ENCODE results near the gene ZFPL1. TPM values are rescaled to one million over a fixed set of nuclear protein-coding genes. Genes with fewer than 3 reads are reported as not detected.
A peak's percentile ranks its signal among the peaks of the same experiment; 100 is the strongest.
"Not testable (repeated sequence)": the region's sequence is repeated elsewhere in the genome, so short reads cannot be mapped to it uniquely, and the experiment has no call there.

The ZFPL1 gene
- total RNA-seq, 2 experiments from 2014 or later = 27.2 to 29.8 TPM

DNA sequence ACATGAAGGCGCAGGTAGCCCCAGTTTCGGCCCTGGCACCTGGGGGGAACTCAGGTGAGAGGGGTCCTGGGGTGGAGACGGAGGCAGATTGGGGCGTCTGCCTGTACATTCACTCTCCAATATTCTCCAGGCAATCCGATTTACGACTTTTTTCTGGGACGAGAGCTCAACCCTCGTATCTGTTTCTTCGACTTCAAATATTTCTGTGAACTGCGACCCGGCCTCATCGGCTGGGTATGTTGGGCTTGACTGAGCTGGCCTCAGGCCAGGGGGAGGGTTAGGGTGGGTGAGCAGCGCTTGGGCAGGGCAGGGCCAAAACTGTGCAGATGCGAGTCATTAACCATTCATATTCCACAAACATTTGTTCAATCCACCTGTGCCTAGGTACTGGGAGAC lies 29.3 kb downstream of the ZFPL1 start:
- H3K9me3 Mint-ChIP-seq = no peaks in the 10 kb centered on the region
- H3K27me3 Mint-ChIP-seq = no peaks in the 10 kb centered on the region
- peaks cover 56% of the 10 kb centered on the region for H3K4me1 Mint-ChIP-seq
- H3K4me3 Mint-ChIP-seq = peak overlapping the region; percentile 86
- H3K27ac Mint-ChIP-seq = peak overlapping the region; percentile 88
- no peak for DNase-seq
- CTCF ChIA-PET = interaction anchor here (0.6 to 7.1 kb wide), 12 partner anchors 9 to 301 kb away, joined by 3 to 85 read pairs (median 4); partner anchors contain the start of genes ARL2, CDC42BPG, CDCA5 and FAU
- POLR2A ChIA-PET = no interaction called here
- peaks cover 8% of the 10 kb centered on the region for H3K36me3 Mint-ChIP-seq (ENCODE audit: low read depth)

GRCh38 chr11:65113839-65114238 lies 29.8 kb downstream of the ZFPL1 start:
- no peak for DNase-seq
- peak overlapping the region; percentile 86 for H3K4me3 Mint-ChIP-seq
- no peaks in the 10 kb centered on the region for H3K9me3 Mint-ChIP-seq
- peaks cover 12% of the 10 kb centered on the region for H3K36me3 Mint-ChIP-seq (ENCODE audit: low read depth)
- H3K4me1 Mint-ChIP-seq = peaks cover 60% of the 10 kb centered on the region
- H3K27me3 Mint-ChIP-seq = no peaks in the 10 kb centered on the region
- peak overlapping the region; percentile 88 for H3K27ac Mint-ChIP-seq
- ChIA-PET CTCF (interaction anchor here (0.5 to 7.1 kb wide), 7 partner anchors 8 to 269 kb away, joined by 3 to 85 read pairs (median 3); partner anchors contain the start of genes CDC42BPG, FAU, MRPL49 and VPS51), POLR2A (no interaction called here)

DNA sequence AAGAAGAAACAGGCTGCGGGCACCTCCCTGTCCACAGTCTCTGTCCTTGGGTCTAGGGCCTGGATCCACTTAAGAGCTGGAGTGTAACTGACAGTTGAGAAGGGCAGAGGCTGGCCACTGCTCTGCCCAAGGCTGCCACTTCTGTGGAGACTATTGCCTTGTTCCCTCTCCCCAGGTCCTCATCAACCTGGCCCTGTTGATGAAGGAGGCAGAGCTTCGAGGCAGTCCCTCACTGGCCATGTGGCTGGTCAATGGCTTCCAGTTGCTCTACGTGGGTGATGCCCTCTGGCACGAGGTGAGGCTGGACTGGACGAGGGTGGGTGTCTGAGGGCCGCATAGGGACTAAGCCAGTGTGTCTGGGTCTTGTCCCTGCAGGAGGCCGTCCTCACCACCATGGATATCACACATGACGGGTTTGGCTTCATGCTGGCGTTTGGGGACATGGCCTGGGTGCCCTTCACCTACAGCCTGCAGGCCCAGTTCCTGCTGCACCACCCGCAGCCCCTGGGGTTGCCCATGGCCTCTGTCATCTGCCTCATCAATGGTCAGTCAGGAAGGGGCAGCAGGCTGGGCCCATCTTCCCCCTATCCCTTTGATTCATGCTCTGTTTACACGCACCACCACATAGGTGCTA lies 30.6 kb downstream of the ZFPL1 start:
- ChIA-PET CTCF (interaction anchor here (0.5 to 7.1 kb wide), 3 partner anchors 18 to 100 kb away, joined by 3 to 85 read pairs (median 3); partner anchors contain the start of gene VPS51), POLR2A (no interaction called here)
- no peak for DNase-seq
- no peaks in the 10 kb centered on the region for H3K27me3 Mint-ChIP-seq
- H3K4me3 Mint-ChIP-seq = no peak overlapping the region
- H3K27ac Mint-ChIP-seq = no peak overlapping the region
- no peaks in the 10 kb centered on the region for H3K9me3 Mint-ChIP-seq
- peaks cover 15% of the 10 kb centered on the region for H3K36me3 Mint-ChIP-seq (ENCODE audit: low read depth)
- peaks cover 63% of the 10 kb centered on the region for H3K4me1 Mint-ChIP-seq

- Mint-ChIP-seq H3K36me3 (ENCODE audit: low read depth) (peaks cover 23% of the 10 kb centered on the region), H3K27me3 (no peaks in the 10 kb centered on the region), H3K4me1 (peaks cover 66% of the 10 kb centered on the region), H3K9me3 (no peaks in the 10 kb centered on the region), H3K4me3 (peak overlapping the region; percentile 87), H3K27ac (peak overlapping the region; percentile 96)
- no peak for DNase-seq
- ChIA-PET POLR2A (no interaction called here), CTCF (interaction anchor here (0.5 to 0.9 kb wide), 4 partner anchors 24 to 269 kb away, joined by 3 to 6 read pairs (median 4); partner anchors contain the start of gene ARL2)
Observed at GRCh38 chr11:65115361-65116082, 31.5 kb downstream of the ZFPL1 start.

DNA sequence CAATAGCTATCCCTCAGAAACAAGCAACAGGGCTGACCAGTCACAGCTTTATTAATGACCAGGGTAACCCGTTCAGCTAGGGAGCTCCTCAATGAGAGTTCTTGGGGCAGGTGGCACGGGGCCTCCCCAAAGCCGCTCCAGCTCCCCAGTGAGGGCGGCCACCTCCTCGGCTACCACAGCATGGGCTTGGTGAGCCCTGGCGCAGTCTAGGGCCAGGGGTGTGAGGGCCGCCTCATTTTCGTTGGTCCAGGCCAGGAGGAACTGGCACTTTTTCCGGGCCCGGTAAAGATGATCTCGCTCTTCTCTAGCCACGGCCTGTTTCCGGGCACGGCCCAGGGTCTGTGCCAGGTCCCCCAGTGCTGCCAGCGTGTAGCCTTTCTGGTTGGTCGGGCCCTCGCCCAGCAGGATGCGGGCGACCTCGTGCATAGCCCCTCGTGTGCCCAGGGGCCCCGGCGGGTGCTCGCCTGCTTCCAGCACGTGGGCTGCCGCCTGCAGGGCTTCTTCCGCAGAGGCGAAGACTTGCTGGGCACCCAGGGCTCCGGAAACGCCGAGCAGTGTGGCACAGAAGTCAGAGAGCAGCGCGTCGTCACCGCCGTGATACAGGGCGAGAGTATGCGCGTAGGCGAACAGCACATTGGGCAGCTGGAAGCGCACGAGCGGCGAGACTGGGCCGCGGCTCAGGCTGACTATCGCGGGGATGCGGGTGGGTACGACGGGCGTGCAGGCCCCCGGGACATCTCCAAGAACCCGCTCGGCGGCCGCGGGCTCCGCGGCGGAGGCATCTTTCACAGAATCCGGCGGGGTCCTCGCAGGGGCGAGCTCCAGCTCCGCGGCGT lies 32.6 kb downstream of the ZFPL1 start:
- peak overlapping the region; percentile 87 for H3K4me3 Mint-ChIP-seq
- H3K27me3 Mint-ChIP-seq = no peaks in the 10 kb centered on the region
- peak; percentile 71 for DNase-seq
- no peaks in the 10 kb centered on the region for H3K9me3 Mint-ChIP-seq
- ChIA-PET POLR2A (interaction anchor here (1.1 kb wide), 1 partner anchor 145 kb away, joined by 3 read pairs; the partner anchor contains the start of gene POLA2), CTCF (interaction anchor here (0.5 to 2.5 kb wide), 23 partner anchors 8 to 428 kb away, joined by 3 to 12 read pairs (median 4); partner anchors contain the start of genes ARL2, CAPN1, DPF2 and VPS51)
- H3K36me3 Mint-ChIP-seq (ENCODE audit: low read depth) = peaks cover 32% of the 10 kb centered on the region
- peak overlapping the region; percentile 96 for H3K27ac Mint-ChIP-seq
- H3K4me1 Mint-ChIP-seq = peaks cover 65% of the 10 kb centered on the region

DNA sequence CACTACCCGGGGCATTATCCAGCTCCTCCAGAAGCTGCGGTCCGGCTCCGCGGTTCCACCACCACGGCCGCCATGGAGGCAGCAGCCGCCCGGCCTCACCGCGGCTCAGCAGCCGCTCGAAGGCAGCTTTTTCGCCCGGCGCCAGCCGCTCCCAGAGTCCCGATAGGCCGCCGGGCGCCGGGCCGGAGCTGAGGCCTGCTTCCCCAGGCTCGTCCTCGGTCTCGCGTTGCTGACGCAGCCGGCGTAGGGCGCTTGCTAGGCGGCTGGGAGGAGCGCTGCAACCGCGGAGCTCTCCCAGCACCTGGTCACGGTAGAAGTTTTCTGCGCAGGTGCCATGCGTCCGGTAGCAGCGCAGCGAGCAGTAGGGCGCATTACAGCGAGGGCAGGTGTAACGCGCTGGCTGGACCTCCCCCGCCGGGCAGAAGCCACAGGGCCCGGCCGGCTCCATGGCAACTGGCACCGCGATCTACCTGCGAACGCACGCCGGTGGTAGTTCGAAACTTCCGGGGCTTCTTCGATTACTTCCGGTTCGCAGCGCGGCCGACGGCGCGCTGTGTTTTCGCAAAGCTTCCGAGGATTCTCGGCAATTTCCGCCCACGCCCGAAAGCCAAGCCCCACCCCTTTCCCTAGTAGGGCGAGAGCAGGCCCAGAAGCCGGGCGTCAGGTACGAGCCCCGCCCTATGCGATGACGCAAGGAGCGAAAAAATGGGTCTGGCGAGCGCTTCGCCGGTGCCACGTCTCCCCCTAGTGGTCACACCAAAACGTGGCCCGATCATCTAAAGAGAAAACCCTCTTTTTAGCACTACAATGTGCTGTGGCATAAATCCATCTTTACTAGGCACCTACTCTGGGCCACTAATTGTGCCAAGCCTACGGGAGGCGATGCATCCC lies 33.4 kb downstream of the ZFPL1 start, which contains the start of gene ZNHIT2:
ZNHIT2 (minus strand) TSS at position 496 of the 891 bp plus-strand sequence; CDS start at position 448, 48 bp downstream.
- Mint-ChIP-seq H3K4me1 (peaks cover 64% of the 10 kb centered on the region), H3K4me3 (peak within 1 kb of the TSS; percentile 87), H3K36me3 (ENCODE audit: low read depth) (peaks cover 40% of the 10 kb centered on the region), H3K9me3 (no peaks in the 10 kb centered on the region), H3K27me3 (no peaks in the 10 kb centered on the region), H3K27ac (peak within 1 kb of the TSS; percentile 96)
- DNase-seq = peak; percentile 100
- POLR2A ChIA-PET = interaction anchor here (0.6 to 1.1 kb wide), 2 partner anchors 145 to 532 kb away, joined by 3 read pairs; partner anchors contain the start of gene POLA2
- CTCF ChIA-PET = interaction anchor here (0.6 to 2.5 kb wide), 29 partner anchors 9 to 484 kb away, joined by 3 to 12 read pairs (median 4); partner anchors contain the start of genes ARL2, CAPN1, CDCA5 and DPF2

DNA sequence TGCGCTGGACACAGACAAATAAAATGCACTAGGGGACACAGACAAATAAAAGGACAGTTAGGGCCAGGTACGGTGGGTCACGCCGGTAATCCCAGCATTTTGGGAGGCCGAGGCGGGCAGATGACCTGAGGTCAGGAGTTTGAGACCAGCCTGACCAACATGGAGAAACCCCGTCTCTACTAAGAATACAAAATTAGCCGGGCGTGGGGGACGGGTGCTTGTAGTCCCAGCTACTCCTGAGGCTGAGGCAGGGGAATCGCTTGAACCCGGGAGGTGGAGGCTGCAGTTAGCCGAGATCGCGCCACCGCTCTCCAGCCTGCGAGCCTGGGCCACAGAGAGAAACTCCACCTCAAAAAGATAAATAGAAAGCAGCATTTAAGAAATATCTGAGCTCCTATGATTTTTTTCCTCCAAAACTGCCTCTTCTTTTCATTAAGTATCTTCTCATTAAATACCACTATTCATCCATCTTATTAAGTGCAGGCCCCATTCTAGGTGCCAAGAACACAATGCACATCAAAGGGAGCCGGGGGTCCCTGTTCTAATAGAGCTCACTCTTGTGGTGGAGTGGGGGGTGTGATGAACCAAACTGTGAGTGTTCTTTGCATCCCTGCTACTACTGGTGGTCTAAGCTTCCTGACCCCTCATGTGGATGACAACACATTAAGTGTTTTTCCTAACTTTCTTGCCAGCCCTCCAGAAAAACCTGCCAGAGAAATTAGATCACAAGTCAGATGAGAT lies 34.2 kb downstream of the ZFPL1 start:
- no peaks in the 10 kb centered on the region for H3K9me3 Mint-ChIP-seq
- peak overlapping the region; percentile 87 for H3K4me3 Mint-ChIP-seq
- no peaks in the 10 kb centered on the region for H3K27me3 Mint-ChIP-seq
- H3K4me1 Mint-ChIP-seq = peaks cover 65% of the 10 kb centered on the region
- DNase-seq = no peak
- H3K36me3 Mint-ChIP-seq (ENCODE audit: low read depth) = peaks cover 40% of the 10 kb centered on the region
- H3K27ac Mint-ChIP-seq = peak overlapping the region; percentile 96
- POLR2A ChIA-PET = interaction anchor here (0.6 to 1.1 kb wide), 2 partner anchors 144 to 531 kb away, joined by 3 read pairs; partner anchors contain the start of gene POLA2
- CTCF ChIA-PET = interaction anchor here (0.6 to 2.5 kb wide), 18 partner anchors 9 to 484 kb away, joined by 3 to 12 read pairs (median 4); partner anchors contain the start of genes ARL2, CAPN1, CDCA5 and MAJIN

- peaks cover 42% of the 10 kb centered on the region for H3K36me3 Mint-ChIP-seq (ENCODE audit: low read depth)
- peaks cover 59% of the 10 kb centered on the region for H3K4me1 Mint-ChIP-seq
- CTCF ChIA-PET = interaction anchor here (0.6 to 2.5 kb wide), 7 partner anchors 10 to 110 kb away, joined by 3 to 8 read pairs (median 4); partner anchors contain the start of genes CAPN1, SAC3D1 and SNX15
- H3K9me3 Mint-ChIP-seq, H3K4me3 Mint-ChIP-seq, H3K27me3 Mint-ChIP-seq, DNase-seq, POLR2A ChIA-PET: not testable (repeated sequence)
- peak overlapping the region; percentile 99 for H3K27ac Mint-ChIP-seq
Observed at GRCh38 chr11:65118891-65119669, 35.1 kb downstream of the ZFPL1 start.

- H3K27ac Mint-ChIP-seq = peak overlapping the region; percentile 99
- peaks cover 46% of the 10 kb centered on the region for H3K36me3 Mint-ChIP-seq (ENCODE audit: low read depth)
- H3K4me1 Mint-ChIP-seq = peaks cover 60% of the 10 kb centered on the region
- no peak overlapping the region for H3K4me3 Mint-ChIP-seq
- no peaks in the 10 kb centered on the region for H3K27me3 Mint-ChIP-seq
- DNase-seq = no peak
- CTCF ChIA-PET = interaction anchor here (1.4 kb wide), 1 partner anchor 9 kb away, joined by 4 read pairs; no protein-coding TSS in a partner anchor
- no peaks in the 10 kb centered on the region for H3K9me3 Mint-ChIP-seq
- POLR2A ChIA-PET = no interaction called here
Observed at GRCh38 chr11:65119670-65119995, 35.6 kb downstream of the ZFPL1 start.

- Mint-ChIP-seq H3K27ac (peak overlapping the region; percentile 99), H3K27me3 (no peaks in the 10 kb centered on the region), H3K9me3 (no peaks in the 10 kb centered on the region), H3K4me3 (peak overlapping the region; percentile 98), H3K36me3 (ENCODE audit: low read depth) (peaks cover 49% of the 10 kb centered on the region), H3K4me1 (peaks cover 54% of the 10 kb centered on the region)
- ChIA-PET CTCF (interaction anchor here (0.8 to 2.2 kb wide), 3 partner anchors 11 to 22 kb away, joined by 3 to 6 read pairs (median 4); no protein-coding TSS in a partner anchor), POLR2A (no interaction called here)
- no peak for DNase-seq
Observed at GRCh38 chr11:65120831-65121230, 36.8 kb downstream of the ZFPL1 start.
